B cell (primary cell): ENCODE data around the gene SLC25A2. TPM values are rescaled to one million over a fixed set of nuclear protein-coding genes. Genes with fewer than 3 reads are reported as not detected.

Source experiments
- ATAC-seq: fragments of 200-7000 bp; cut with Tn5 transposase; one replicate; pipeline ENCODE4 v1.10.0; 2021; ENCODE audit warnings: low read depth, mild to moderate bottlenecking, moderate number of reproducible peaks, moderate library complexity
- CTCF ChIA-PET: fragments of 350-600 bp; sonication (Branson Sonifier 250); formaldehyde crosslinking; loops from one replicate; lab custom pipeline; 2021; ENCODE audit warnings: antibody characterized with exemption, inconsistent platforms; lab: Charles Lee
- POLR2A ChIA-PET: fragments of 350-600 bp; sonication (Branson Sonifier 250); formaldehyde crosslinking; loops from one replicate; lab custom pipeline; 2021; ENCODE audit warnings: antibody characterized with exemption; lab: Charles Lee
- DNase-seq: peaks from one replicate; pipeline ENCODE4 v3.0.0; 2013
- H2AFZ ChIP-seq: 2 replicates; pipeline ENCODE4 v1.6.1; 2012; ENCODE audit warnings: mild to moderate bottlenecking, low read depth, low read length; ENCODE audit not compliant: insufficient read depth, poor library complexity, severe bottlenecking
- H3K27ac ChIP-seq, 2 donors: 1 replicate in 1 of 2; 2 replicates in 1 of 2; pipeline ENCODE4 v1.5.1; 2012 to 2013; ENCODE audit warnings: low read length in 2 of 2, mild to moderate bottlenecking in 2 of 2, moderate library complexity in 1 of 2
- H3K27me3 ChIP-seq, 4 experiments: fragments of 200-600 bp in 1 of 4; sonication (generic) in 1 of 4; replicated peaks in 1 of 4; 1 replicate in 2 of 4; 2 replicates in 2 of 4; pipeline versions ENCODE4 v1.6.1 to v1.7.0; 2013 to 2016; ENCODE audit warnings: low read length in 3 of 4, mild to moderate bottlenecking in 2 of 4, mixed read lengths in 1 of 4, moderate library complexity in 1 of 4; ENCODE audit not compliant: insufficient read depth in 4 of 4, control insufficient read depth in 3 of 4; ENCODE audit errors: control extremely low read depth in 1 of 4
- H3K36me3 ChIP-seq, 2 experiments: replicated peaks in 1 of 2; 1 replicate in 1 of 2; 2 replicates in 1 of 2; pipeline versions ENCODE4 v1.6.1 to v1.7.1; 2013; ENCODE audit warnings: low read length in 1 of 2; ENCODE audit not compliant: insufficient read depth in 2 of 2, control insufficient read depth in 1 of 2; ENCODE audit errors: control extremely low read depth in 1 of 2, extremely low read depth in 1 of 2
- H3K4me1 ChIP-seq, 2 donors: fragments of 200-600 bp in 1 of 2; sonication (generic) in 1 of 2; 1 replicate in 1 of 2; 2 replicates in 1 of 2; pipeline versions ENCODE4 v1.5.1 to v1.6.1; 2013 to 2017; ENCODE audit warnings: low read length in 2 of 2; ENCODE audit not compliant: control insufficient read depth in 2 of 2, insufficient read depth in 2 of 2
- H3K4me2 ChIP-seq: replicated peaks from 2 replicates; pipeline ENCODE3; 2012; ENCODE audit warnings: mild to moderate bottlenecking, low read depth, low read length; ENCODE audit not compliant: poor library complexity, severe bottlenecking
- H3K4me3 ChIP-seq, 5 experiments: fragments of 200-600 bp in 1 of 5; sonication (generic) in 1 of 5; 1 replicate in 3 of 5; 2 replicates in 2 of 5; pipeline versions ENCODE4 v1.5.1 to v1.7.0; 2011 to 2016; ENCODE audit warnings: low read length in 4 of 5, mild to moderate bottlenecking in 4 of 5, low read depth in 2 of 5, control low read depth in 1 of 5, moderate library complexity in 1 of 5; ENCODE audit not compliant: insufficient read depth in 1 of 5; ENCODE audit errors: control extremely low read depth in 1 of 5, extremely low read depth in 1 of 5
- H3K79me2 ChIP-seq: fragments of 200-600 bp; sonication (generic); one replicate; pipeline ENCODE4 v1.6.0; 2016; ENCODE audit warnings: low read length; ENCODE audit not compliant: control insufficient read depth, insufficient read depth
- H3K9ac ChIP-seq: fragments of 200-600 bp; sonication (generic); 2 replicates; pipeline ENCODE4 v1.6.1; 2017; ENCODE audit warnings: mild to moderate bottlenecking, low read length, moderate library complexity
- H3K9me3 ChIP-seq, 3 donors: one replicate each; pipeline versions ENCODE4 v1.6.1 to v1.7.1; 2013; ENCODE audit warnings: low read length in 2 of 3; ENCODE audit not compliant: control insufficient read depth in 2 of 3, insufficient read depth in 1 of 3; ENCODE audit errors: control extremely low read depth in 1 of 3
- H4K20me1 ChIP-seq: 2 replicates; pipeline ENCODE4 v1.6.0; 2012; ENCODE audit warnings: mild to moderate bottlenecking, low read length; ENCODE audit not compliant: insufficient read depth, control insufficient read depth, poor library complexity, severe bottlenecking
- H3K27ac Mint-ChIP-seq: one replicate; pipeline ENCODE4 v1.8.0; 2021; ENCODE audit warnings: mixed read lengths
- H3K27me3 Mint-ChIP-seq: one replicate; pipeline ENCODE4 v1.8.0; 2021; ENCODE audit warnings: mixed read lengths
- H3K4me1 Mint-ChIP-seq: one replicate; pipeline ENCODE4 v1.8.0; 2021; ENCODE audit warnings: mixed read lengths
- H3K4me3 Mint-ChIP-seq: one replicate; pipeline ENCODE4 v1.8.0; 2021; ENCODE audit warnings: mixed read lengths
- H3K9me3 Mint-ChIP-seq: one replicate; pipeline ENCODE4 v1.8.0; 2022; ENCODE audit warnings: mixed read lengths; ENCODE audit not compliant: insufficient read depth
- EZH2 ChIP-seq: IDR thresholded peaks from 2 replicates; pipeline ENCODE4 v1.6.1; 2012; ENCODE audit warnings: borderline replicate concordance, low read depth, mild to moderate bottlenecking, moderate library complexity, low read length; ENCODE audit not compliant: insufficient read depth, poor library complexity, severe bottlenecking
- WGBS: methylation state at CpG from one replicate; pipeline ENCODE4 v1.1.5; 2013; ENCODE audit warnings: missing lambda C conversion rate; ENCODE audit not compliant: insufficient coverage; 5-methylcytosine and 5-hydroxymethylcytosine counted together
- intact Hi-C: fragments of 100-400 bp; cut with micrococcal nuclease; formaldehyde crosslinking; loops from one replicate; pipeline ENCODE4 v1.10.0; 2022
- polyA plus RNA-seq: library from polyadenylated mRNA; depleted of rRNA; stranded (reverse); fragments of >200 nt; gene quantifications from 2 replicates; pipeline ENCODE4 v1.2.3, GENCODE V29; 2012
- total RNA-seq, 2 donors: library from RNA; stranded (reverse); fragments of 120-200 nt in 1 of 2; gene quantifications; 1 replicate in 1 of 2; 2 replicates in 1 of 2; pipeline versions ENCODE4 v1.2.3 to v1.2.4, GENCODE V29; 2013 to 2022
- TF ChIP-seq, protein P1 (sequence below): fragments of 200-600 bp; IDR thresholded peaks from one replicate; pipeline ENCODE4 v1.8.0; 2022; ENCODE audit warnings: antibody characterized with exemption, mild to moderate bottlenecking

The SLC25A2 gene
- total and polyA plus RNA-seq, 2 donors (not counting 1 experiment from before 2014, with no cell fraction given) = 0.12 to 3.6 TPM

- WGBS = 24% methylated on average over 22 of the region's 27 CpGs
- peaks cover 1% of the 10 kb centered on the region for H3K79me2 ChIP-seq
- ATAC-seq = peak; percentile 90
- peak; percentile 72 for DNase-seq
- peak overlapping the region; percentile 35 to 59 (median 51) for H3K4me3 ChIP-seq
- H3K36me3 ChIP-seq = no peaks in the 10 kb centered on the region
- peak overlapping the region; percentile 89 for H3K27ac Mint-ChIP-seq
- TF ChIP-seq EZH2 = no peak
- TF ChIP-seq, protein P1, sequence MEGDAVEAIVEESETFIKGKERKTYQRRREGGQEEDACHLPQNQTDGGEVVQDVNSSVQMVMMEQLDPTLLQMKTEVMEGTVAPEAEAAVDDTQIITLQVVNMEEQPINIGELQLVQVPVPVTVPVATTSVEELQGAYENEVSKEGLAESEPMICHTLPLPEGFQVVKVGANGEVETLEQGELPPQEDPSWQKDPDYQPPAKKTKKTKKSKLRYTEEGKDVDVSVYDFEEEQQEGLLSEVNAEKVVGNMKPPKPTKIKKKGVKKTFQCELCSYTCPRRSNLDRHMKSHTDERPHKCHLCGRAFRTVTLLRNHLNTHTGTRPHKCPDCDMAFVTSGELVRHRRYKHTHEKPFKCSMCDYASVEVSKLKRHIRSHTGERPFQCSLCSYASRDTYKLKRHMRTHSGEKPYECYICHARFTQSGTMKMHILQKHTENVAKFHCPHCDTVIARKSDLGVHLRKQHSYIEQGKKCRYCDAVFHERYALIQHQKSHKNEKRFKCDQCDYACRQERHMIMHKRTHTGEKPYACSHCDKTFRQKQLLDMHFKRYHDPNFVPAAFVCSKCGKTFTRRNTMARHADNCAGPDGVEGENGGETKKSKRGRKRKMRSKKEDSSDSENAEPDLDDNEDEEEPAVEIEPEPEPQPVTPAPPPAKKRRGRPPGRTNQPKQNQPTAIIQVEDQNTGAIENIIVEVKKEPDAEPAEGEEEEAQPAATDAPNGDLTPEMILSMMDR = peak; percentile 69
- peak overlapping the region; percentile 71 for H2AFZ ChIP-seq
- H3K9ac ChIP-seq = peak overlapping the region; percentile 50
- H3K4me1 Mint-ChIP-seq = peaks cover 9% of the 10 kb centered on the region
- H3K27me3 Mint-ChIP-seq = peaks cover 41% of the 10 kb centered on the region
- H3K4me3 Mint-ChIP-seq = peak overlapping the region; percentile 94
- intact Hi-C loops = loop anchor here (1.0 to 10.0 kb wide), 6 partner anchors 89 to 1221 kb away; partner anchors contain the start of genes APBB3, GNPDA1, PCDHGA10 and PCDHGB7
- peaks cover 0 to 30% (median 12%) of the 10 kb centered on the region in 4 experiments for H3K27me3 ChIP-seq
- H3K4me2 ChIP-seq = peak overlapping the region; percentile 63
- peak overlapping the region in 1 of 2 donors; percentile 26 for H3K27ac ChIP-seq
- H3K9me3 Mint-ChIP-seq = peaks cover 6% of the 10 kb centered on the region
- no peaks in the 10 kb centered on the region for H4K20me1 ChIP-seq
- H3K4me1 ChIP-seq = peaks cover 6 to 10% of the 10 kb centered on the region in 2 donors
- ChIA-PET POLR2A (no interaction called here), CTCF (interaction anchor here (0.8 to 6.9 kb wide), 10 partner anchors 8 to 292 kb away, joined by 3 to 30 read pairs (median 4); partner anchors contain the start of genes DIAPH1 and PCDHGA12)
- peaks cover 8 to 47% (median 32%) of the 10 kb centered on the region in 3 donors for H3K9me3 ChIP-seq
Measured at GRCh38 chr5:141326088-141326854, 22.4 kb upstream of the SLC25A2 start.
